ENCODE data around the gene DNMT3L. TPM values are rescaled to one million over a fixed set of nuclear protein-coding genes. Genes with fewer than 3 reads are reported as not detected.

Gene DNMT3L
- total and polyA plus RNA-seq, 4 donors, result 0.18 to 0.99 (median 0.25) TPM; not detected in 1

DNA sequence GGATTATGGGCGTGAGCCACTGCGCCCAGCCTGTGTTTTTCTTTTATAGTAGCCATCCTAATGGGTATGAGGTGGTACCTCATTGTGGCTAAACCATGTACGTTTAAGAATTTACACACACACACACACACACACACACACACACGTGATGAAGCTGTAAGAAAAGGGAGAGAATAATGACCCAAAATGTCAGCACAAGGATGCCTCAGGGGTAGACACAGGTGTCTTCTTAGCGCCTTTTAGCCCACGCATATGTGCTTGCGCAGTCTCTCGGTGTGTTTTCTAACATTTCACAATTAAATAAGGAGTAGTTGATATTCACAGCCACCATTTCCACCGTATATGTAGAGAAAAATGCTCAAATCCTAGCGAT, 37.4 kb upstream of the DNMT3L start (continued):
- no peak for TF ChIP-seq NR2F2 (IDR thresholded peaks at IDR 0.05)
- TF ChIP-seq EGR1 (IDR thresholded peaks at IDR 0.05; ENCODE audit: low read depth in 2 of 2), result no peak
- TF ChIP-seq, protein P1, sequence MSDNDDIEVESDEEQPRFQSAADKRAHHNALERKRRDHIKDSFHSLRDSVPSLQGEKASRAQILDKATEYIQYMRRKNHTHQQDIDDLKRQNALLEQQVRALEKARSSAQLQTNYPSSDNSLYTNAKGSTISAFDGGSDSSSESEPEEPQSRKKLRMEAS (IDR thresholded peaks at IDR 0.05), result no peak
- no peak for TF ChIP-seq SP1 (IDR thresholded peaks at IDR 0.05)
- TF ChIP-seq RAD21 (IDR thresholded peaks at IDR 0.05), result no peak
- no peak for TF ChIP-seq CTCF (IDR thresholded peaks at IDR 0.05; ENCODE audit: low read depth, low read length, missing input control)
- no peak for TF ChIP-seq TAF1 (conservative IDR thresholded peaks at IDR 0.05)

DNA sequence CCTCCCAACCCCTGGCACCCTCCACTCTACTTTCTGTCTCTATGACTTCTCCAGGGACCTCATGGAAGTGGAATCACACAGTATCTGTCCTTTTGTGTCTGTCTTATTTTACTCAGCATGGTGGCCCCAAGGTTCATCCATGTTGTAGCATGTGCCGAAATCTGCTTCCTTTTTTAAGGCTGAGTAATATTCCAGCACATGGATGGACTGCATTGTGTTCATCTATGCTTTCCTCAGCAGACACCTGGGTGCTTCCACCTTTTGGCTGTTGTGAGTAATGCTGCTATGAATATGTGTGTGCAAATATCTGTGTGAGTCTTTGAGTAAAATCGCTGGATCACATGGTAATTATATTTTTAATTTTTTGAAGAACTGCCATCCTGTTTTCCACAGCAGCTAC, 36.6 kb upstream of the DNMT3L start:
- H3K27me3 ChIP-seq (ENCODE audit: control insufficient read depth in 4 of 4, insufficient read depth in 4 of 4, low read length in 3 of 4), result no peaks in the 10 kb centered on the region
- 93% methylated on average over 2 of the region's 2 CpGs for WGBS
- H3K9ac ChIP-seq (ENCODE audit: low read depth in 1 of 2, low read length in 2 of 2), result no peak overlapping the region
- TF ChIP-seq RAD21 (IDR thresholded peaks at IDR 0.05), result peak in 1 of 2 donors; percentile 38
- no peak for TF ChIP-seq FOXA1 (IDR thresholded peaks at IDR 0.05)
- H3K9me3 ChIP-seq (ENCODE audit: control insufficient read depth in 4 of 4, low read length in 3 of 4), result no peaks in the 10 kb centered on the region
- DNase-seq (ENCODE audit: low spot score), result no peak
- peaks cover 12 to 42% (median 37%) of the 10 kb centered on the region in 4 donors for H3K4me1 ChIP-seq (ENCODE audit: control insufficient read depth in 4 of 4, insufficient read depth in 4 of 4, low read length in 3 of 4)
- H3K27ac ChIP-seq (ENCODE audit: low read depth in 1 of 2, low read length in 2 of 2), result peak overlapping the region in 1 of 2 donors; percentile 34
- no peak overlapping the region for H3K4me3 ChIP-seq (ENCODE audit: low read depth in 1 of 3, low read length in 3 of 3)
- H3K36me3 ChIP-seq (ENCODE audit: control insufficient read depth in 4 of 4, insufficient read depth in 3 of 4, low read depth in 1 of 4, low read length in 3 of 4), result no peaks in the 10 kb centered on the region

DNA sequence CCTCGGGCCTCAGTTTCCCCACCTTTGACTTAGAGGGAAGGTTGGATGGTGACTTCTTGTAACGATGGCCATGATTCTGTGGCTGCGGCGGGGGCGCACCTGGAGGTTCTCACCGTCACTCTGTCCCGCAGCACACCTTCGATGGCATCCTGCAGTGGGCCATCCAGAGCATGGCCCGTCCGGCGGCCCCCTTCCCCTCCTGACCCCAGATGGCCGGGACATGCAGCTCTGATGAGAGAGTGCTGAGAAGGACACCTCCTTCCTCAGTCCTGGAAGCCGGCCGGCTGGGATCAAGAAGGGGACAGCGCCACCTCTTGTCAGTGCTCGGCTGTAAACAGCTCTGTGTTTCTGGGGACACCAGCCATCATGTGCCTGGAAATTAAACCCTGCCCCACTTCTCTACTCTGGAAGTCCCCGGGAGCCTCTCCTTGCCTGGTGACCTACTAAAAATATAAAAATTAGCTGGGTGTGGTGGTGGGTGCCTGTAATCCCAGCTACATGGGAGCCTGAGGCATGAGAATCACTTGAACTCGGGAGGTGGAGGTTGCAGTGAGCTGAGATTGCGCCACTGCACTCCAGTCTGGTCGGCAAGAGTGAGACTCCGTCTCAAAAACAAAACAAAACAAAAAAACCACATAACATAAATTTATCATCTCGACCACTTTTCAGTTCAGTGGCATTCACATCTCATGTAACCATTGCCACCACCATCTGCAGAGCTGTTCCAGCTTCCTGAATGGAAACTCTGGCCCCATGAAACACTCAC, 36.0 kb upstream of the DNMT3L start:
- peak; percentile 79 for DNase-seq (ENCODE audit: low spot score)
- Histone ChIP-seq H3K4me1 (ENCODE audit: control insufficient read depth in 4 of 4, insufficient read depth in 4 of 4, low read length in 3 of 4) (peaks cover 12 to 37% (median 33%) of the 10 kb centered on the region in 4 donors), H3K4me3 (ENCODE audit: low read depth in 1 of 3, low read length in 3 of 3) (no peak overlapping the region), H3K27ac (ENCODE audit: low read depth in 1 of 2, low read length in 2 of 2) (peak overlapping the region in 1 of 2 donors; percentile 34), H3K9me3 (ENCODE audit: control insufficient read depth in 4 of 4, low read length in 3 of 4) (no peaks in the 10 kb centered on the region), H3K36me3 (ENCODE audit: control insufficient read depth in 4 of 4, insufficient read depth in 3 of 4, low read depth in 1 of 4, low read length in 3 of 4) (no peaks in the 10 kb centered on the region), H3K27me3 (ENCODE audit: control insufficient read depth in 4 of 4, insufficient read depth in 4 of 4, low read length in 3 of 4) (no peaks in the 10 kb centered on the region), H3K9ac (ENCODE audit: low read depth in 1 of 2, low read length in 2 of 2) (no peak overlapping the region)
- no peak for TF ChIP-seq NR2F2 (IDR thresholded peaks at IDR 0.05)
- peak in 1 of 2 donors; percentile 19 for TF ChIP-seq HNF4A (conservative IDR thresholded peaks at IDR 0.05)
- peak; percentile 91 to 93 for TF ChIP-seq RAD21 (IDR thresholded peaks at IDR 0.05)
- TF ChIP-seq YY1 (IDR thresholded peaks at IDR 0.05), result no peak
- TF ChIP-seq RXRA (IDR thresholded peaks at IDR 0.05), result peak; percentile 39 to 60
- TF ChIP-seq CTCF (IDR thresholded peaks at IDR 0.05; ENCODE audit: low read depth, low read length, missing input control), result peak; percentile 84
- peak; percentile 41 for TF ChIP-seq SP1 (IDR thresholded peaks at IDR 0.05)
- WGBS, result 24% methylated on average over 22 of the region's 22 CpGs

Data from liver (tissue), 9 donors.